Peyer's patch (tissue), 4 donors: Measurements from ENCODE around the gene TIAM1.

Source experiments
- POLR2A ChIP-seq, 2 donors: fragments of 450-650 bp; IDR thresholded peaks; one replicate each; pipeline ENCODE4 v1.5.1; 2017; ENCODE audit warnings: antibody characterized with exemption in 2 of 2, mild to moderate bottlenecking in 2 of 2, moderate library complexity in 2 of 2
- TF ChIP-seq, protein P1 (sequence below), 6 experiments: fragments of 450-650 bp in 4 of 6; fragments of 200-600 bp in 2 of 6; sonication (generic) in 1 of 6; IDR thresholded peaks; one replicate each; pipeline ENCODE4 v1.5.1; 2017 to 2019; ENCODE audit warnings: antibody characterized with exemption in 6 of 6, mild to moderate bottlenecking in 3 of 6, moderate library complexity in 1 of 6

DNA sequence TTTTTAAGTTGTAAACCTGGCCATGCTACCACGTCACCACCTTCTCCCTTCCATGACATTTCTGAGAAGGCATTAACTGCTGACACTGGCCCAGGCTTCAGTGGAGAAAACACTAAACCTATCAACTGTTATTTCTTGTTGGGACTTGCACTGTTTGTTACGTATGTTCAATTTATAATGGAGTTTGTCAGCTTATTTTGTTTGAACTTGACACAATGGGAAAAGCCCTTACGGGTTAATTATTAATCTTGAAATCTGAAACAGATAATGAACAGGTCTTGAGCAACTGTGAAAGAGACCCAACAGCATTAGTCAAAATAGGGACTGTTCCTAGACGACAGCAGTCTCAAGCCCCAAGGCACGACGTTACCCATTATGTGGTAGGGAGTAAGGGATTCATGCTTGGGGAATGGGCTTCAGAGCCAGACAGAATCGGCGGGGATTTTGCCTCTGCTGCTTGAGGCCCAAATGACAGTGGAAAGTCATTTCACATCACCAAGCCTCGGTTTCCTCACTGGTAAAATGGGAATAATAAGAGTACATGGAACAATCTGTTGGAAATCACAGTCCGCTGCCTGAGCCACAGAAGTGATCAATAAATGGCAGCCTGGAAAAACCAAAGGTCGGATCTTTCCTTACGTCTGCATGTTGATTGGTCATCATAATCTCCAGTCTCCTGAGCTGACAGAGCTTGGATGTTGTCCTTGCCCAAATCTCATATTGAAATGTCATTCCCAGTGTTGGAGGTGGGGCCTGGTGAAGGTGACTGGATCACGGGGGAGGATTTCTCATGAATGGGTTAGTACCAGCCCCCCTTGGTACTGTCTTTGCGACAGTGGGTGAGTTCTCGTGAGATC is 44.5 kb downstream of the TIAM1 start:
- TF ChIP-seq, protein P1, sequence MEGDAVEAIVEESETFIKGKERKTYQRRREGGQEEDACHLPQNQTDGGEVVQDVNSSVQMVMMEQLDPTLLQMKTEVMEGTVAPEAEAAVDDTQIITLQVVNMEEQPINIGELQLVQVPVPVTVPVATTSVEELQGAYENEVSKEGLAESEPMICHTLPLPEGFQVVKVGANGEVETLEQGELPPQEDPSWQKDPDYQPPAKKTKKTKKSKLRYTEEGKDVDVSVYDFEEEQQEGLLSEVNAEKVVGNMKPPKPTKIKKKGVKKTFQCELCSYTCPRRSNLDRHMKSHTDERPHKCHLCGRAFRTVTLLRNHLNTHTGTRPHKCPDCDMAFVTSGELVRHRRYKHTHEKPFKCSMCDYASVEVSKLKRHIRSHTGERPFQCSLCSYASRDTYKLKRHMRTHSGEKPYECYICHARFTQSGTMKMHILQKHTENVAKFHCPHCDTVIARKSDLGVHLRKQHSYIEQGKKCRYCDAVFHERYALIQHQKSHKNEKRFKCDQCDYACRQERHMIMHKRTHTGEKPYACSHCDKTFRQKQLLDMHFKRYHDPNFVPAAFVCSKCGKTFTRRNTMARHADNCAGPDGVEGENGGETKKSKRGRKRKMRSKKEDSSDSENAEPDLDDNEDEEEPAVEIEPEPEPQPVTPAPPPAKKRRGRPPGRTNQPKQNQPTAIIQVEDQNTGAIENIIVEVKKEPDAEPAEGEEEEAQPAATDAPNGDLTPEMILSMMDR (IDR thresholded peaks at IDR 0.05): no peak
- no peak for TF ChIP-seq POLR2A (IDR thresholded peaks at IDR 0.05)
